K562 (cell line): Measurements from ENCODE around the gene STUB1. TPM values are rescaled to one million over a fixed set of nuclear protein-coding genes. Genes with fewer than 3 reads are reported as not detected.

Experiments used
- FOXA3 ChIP-seq, 2 experiments: fragments of 450-650 bp in 1 of 2; sonication (generic) in 1 of 2; formaldehyde crosslinking; IDR thresholded peaks in 1 of 2; conservative IDR thresholded peaks in 1 of 2; 2 replicates each; pipeline versions ENCODE4 v1.4.0 to v1.8.0; 2020 to 2022; ENCODE audit warnings: mild to moderate bottlenecking in 2 of 2, missing genetic modification reagents in 1 of 2
- HLTF ChIP-seq: fragments of 450-650 bp; IDR thresholded peaks from 2 replicates; pipeline ENCODE4 v1.6.1; 2016
- POLR3A ChIP-seq: IDR thresholded peaks from 2 replicates; pipeline ENCODE4 v1.6.1; 2011; ENCODE audit warnings: borderline replicate concordance, mild to moderate bottlenecking, moderate library complexity; ENCODE audit not compliant: insufficient read length, insufficient read depth; ENCODE audit errors: extremely low read depth
- SRSF3 ChIP-seq: fragments of 200-400 bp; formaldehyde crosslinking; IDR thresholded peaks from 2 replicates; pipeline ENCODE4 v1.6.1; 2016; ENCODE audit warnings: mild to moderate bottlenecking, low read length, moderate library complexity; ENCODE audit not compliant: insufficient read depth
- ZNF146 ChIP-seq: IDR thresholded peaks from one replicate; pipeline ENCODE4 v1.6.1; 2018; ENCODE audit warnings: missing compliant biosample characterization; ENCODE audit not compliant: unreplicated experiment
- polyA plus RNA-seq, 8 experiments: library from polyadenylated mRNA; depleted of rRNA in 4 of 8; stranded (reverse) in 5 of 8; unstranded in 3 of 8; fragments of >200 nt; fragmentation: Nextera tagmentation in 2 of 8; fragmentation: Illumina TruSeq in 1 of 8; extraction: Ambion mirVana in 2 of 8; extraction: Trizol in 1 of 8; gene quantifications; 2 replicates each; pipeline versions ENCODE4 v1.2.1 to v1.2.3, GENCODE V29; 2011 to 2014; ENCODE audit warnings: inconsistent platforms in 1 of 8, missing spikeins in 1 of 8
- total RNA-seq, 7 experiments: library from RNA; depleted of rRNA in 6 of 7; stranded (reverse); fragments of >200 nt in 6 of 7; fragmentation: Illumina TruSeq in 2 of 7; extraction: Trizol in 2 of 7; gene quantifications; 2 replicates each; pipeline versions ENCODE4 v1.2.1 to v1.2.3, GENCODE V29; 2011 to 2021; ENCODE audit warnings: low replicate concordance in 1 of 7
- TF ChIP-seq, protein P1 (sequence below): sonication (generic); formaldehyde crosslinking; IDR thresholded peaks from 2 replicates; pipeline ENCODE4 v1.8.0; 2022; ENCODE audit warnings: mild to moderate bottlenecking, missing genetic modification reagents
- TF ChIP-seq, protein P2 (sequence below): fragments of 450-650 bp; formaldehyde crosslinking; IDR thresholded peaks from 2 replicates; pipeline ENCODE4 v1.4.0; 2020; ENCODE audit warnings: mild to moderate bottlenecking, moderate library complexity
- TF ChIP-seq, protein P3 (sequence below): fragments of 250-450 bp; sonication (Bioruptor Pico); IDR thresholded peaks from 2 replicates; pipeline ENCODE4 v1.4.0; 2020

The STUB1 gene
- total and polyA plus RNA-seq, 9 of the 15 experiments (the other 6 are each of a cell fraction or from before 2014, with no cell fraction given) = 10.6 to 251 (median 152) TPM

DNA sequence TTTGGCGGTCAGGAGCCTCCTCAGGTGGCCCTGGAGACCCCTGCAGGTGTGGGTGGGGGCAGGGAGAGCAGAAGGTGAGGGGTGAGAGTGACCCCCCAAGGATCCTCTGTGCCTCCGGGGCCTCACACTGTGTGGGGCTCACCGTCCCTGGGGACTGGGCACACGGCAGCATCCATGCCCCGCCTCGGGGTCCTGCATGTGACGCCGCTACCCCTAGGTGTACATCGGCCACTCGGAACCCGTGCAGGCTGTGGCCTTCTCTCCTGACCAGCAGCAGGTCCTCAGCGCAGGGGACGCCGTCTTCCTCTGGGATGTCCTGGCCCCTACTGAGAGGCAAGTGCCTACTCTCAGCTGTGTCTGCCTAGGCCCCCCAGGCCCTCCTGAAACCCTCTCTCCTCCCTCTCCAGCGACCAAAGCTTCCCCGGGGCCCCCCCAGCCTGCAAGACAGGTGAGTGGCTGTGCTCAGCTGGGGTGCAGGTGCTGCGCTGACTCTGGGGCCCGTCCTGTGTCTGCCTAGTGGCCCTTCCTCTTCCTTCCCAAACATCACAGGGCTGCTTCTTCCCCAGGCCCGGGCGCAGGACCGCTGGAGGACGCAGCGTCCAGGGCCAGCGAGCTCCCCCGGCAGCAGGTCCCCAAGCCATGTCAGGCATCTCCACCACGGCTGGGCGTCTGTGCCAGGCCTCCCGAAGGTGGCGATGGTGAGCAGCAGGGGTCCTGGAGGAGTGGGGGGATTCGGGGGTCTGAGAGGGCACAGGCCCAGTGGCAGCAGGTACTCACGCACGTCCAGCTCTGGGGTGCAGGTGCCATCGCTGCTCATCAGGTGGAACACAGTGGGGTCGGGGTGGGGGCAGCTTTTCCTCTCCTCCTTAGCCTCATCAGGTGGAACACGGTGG, 21.3 kb upstream of the STUB1 start (continued):
- TF ChIP-seq, protein P1, sequence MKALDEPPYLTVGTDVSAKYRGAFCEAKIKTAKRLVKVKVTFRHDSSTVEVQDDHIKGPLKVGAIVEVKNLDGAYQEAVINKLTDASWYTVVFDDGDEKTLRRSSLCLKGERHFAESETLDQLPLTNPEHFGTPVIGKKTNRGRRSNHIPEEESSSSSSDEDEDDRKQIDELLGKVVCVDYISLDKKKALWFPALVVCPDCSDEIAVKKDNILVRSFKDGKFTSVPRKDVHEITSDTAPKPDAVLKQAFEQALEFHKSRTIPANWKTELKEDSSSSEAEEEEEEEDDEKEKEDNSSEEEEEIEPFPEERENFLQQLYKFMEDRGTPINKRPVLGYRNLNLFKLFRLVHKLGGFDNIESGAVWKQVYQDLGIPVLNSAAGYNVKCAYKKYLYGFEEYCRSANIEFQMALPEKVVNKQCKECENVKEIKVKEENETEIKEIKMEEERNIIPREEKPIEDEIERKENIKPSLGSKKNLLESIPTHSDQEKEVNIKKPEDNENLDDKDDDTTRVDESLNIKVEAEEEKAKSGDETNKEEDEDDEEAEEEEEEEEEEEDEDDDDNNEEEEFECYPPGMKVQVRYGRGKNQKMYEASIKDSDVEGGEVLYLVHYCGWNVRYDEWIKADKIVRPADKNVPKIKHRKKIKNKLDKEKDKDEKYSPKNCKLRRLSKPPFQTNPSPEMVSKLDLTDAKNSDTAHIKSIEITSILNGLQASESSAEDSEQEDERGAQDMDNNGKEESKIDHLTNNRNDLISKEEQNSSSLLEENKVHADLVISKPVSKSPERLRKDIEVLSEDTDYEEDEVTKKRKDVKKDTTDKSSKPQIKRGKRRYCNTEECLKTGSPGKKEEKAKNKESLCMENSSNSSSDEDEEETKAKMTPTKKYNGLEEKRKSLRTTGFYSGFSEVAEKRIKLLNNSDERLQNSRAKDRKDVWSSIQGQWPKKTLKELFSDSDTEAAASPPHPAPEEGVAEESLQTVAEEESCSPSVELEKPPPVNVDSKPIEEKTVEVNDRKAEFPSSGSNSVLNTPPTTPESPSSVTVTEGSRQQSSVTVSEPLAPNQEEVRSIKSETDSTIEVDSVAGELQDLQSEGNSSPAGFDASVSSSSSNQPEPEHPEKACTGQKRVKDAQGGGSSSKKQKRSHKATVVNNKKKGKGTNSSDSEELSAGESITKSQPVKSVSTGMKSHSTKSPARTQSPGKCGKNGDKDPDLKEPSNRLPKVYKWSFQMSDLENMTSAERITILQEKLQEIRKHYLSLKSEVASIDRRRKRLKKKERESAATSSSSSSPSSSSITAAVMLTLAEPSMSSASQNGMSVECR (CRISPR knock-in tag) = no peak
- TF ChIP-seq SRSF3 (no peak), HLTF (no peak), POLR3A (no peak), FOXA3 (CRISPR knock-in tag; conservative IDR thresholded peaks at IDR 0.05 in 1 of 2, IDR thresholded peaks at IDR 0.05 in 1 of 2) (no peak), ZNF146 (CRISPR knock-in tag) (no peak)
- TF ChIP-seq, protein P2, sequence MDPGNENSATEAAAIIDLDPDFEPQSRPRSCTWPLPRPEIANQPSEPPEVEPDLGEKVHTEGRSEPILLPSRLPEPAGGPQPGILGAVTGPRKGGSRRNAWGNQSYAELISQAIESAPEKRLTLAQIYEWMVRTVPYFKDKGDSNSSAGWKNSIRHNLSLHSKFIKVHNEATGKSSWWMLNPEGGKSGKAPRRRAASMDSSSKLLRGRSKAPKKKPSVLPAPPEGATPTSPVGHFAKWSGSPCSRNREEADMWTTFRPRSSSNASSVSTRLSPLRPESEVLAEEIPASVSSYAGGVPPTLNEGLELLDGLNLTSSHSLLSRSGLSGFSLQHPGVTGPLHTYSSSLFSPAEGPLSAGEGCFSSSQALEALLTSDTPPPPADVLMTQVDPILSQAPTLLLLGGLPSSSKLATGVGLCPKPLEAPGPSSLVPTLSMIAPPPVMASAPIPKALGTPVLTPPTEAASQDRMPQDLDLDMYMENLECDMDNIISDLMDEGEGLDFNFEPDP = no peak
- TF ChIP-seq, protein P3, sequence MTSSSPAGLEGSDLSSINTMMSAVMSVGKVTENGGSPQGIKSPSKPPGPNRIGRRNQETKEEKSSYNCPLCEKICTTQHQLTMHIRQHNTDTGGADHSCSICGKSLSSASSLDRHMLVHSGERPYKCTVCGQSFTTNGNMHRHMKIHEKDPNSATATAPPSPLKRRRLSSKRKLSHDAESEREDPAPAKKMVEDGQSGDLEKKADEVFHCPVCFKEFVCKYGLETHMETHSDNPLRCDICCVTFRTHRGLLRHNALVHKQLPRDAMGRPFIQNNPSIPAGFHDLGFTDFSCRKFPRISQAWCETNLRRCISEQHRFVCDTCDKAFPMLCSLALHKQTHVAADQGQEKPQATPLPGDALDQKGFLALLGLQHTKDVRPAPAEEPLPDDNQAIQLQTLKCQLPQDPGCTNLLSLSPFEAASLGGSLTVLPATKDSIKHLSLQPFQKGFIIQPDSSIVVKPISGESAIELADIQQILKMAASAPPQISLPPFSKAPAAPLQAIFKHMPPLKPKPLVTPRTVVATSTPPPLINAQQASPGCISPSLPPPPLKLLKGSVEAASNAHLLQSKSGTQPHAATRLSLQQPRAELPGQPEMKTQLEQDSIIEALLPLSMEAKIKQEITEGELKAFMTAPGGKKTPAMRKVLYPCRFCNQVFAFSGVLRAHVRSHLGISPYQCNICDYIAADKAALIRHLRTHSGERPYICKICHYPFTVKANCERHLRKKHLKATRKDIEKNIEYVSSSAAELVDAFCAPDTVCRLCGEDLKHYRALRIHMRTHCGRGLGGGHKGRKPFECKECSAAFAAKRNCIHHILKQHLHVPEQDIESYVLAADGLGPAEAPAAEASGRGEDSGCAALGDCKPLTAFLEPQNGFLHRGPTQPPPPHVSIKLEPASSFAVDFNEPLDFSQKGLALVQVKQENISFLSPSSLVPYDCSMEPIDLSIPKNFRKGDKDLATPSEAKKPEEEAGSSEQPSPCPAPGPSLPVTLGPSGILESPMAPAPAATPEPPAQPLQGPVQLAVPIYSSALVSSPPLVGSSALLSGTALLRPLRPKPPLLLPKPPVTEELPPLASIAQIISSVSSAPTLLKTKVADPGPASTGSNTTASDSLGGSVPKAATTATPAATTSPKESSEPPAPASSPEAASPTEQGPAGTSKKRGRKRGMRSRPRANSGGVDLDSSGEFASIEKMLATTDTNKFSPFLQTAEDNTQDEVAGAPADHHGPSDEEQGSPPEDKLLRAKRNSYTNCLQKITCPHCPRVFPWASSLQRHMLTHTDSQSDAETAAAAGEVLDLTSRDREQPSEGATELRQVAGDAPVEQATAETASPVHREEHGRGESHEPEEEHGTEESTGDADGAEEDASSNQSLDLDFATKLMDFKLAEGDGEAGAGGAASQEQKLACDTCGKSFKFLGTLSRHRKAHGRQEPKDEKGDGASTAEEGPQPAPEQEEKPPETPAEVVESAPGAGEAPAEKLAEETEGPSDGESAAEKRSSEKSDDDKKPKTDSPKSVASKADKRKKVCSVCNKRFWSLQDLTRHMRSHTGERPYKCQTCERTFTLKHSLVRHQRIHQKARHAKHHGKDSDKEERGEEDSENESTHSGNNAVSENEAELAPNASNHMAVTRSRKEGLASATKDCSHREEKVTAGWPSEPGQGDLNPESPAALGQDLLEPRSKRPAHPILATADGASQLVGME (CRISPR knock-in tag) = no peak
